GM23338 (cell line): ENCODE data around the gene ZNF385B. TPM values are rescaled to one million over a fixed set of nuclear protein-coding genes. Genes with fewer than 3 reads are reported as not detected.

Source experiments
- ATAC-seq: fragments of 200-7000 bp; cut with Tn5 transposase; 3 replicates; pipeline ENCODE4 v1.9.1; 2020
- DNase-seq: peaks from one replicate; pipeline ENCODE4 v3.0.0-alpha.2; 2015; ENCODE audit warnings: low spot score
- H2AFZ ChIP-seq: fragments of 200-600 bp; sonication (generic); 2 replicates; pipeline ENCODE4 v1.8.0; 2016; ENCODE audit warnings: antibody characterized with exemption, mild to moderate bottlenecking, moderate library complexity
- H3F3A ChIP-seq: fragments of 200-600 bp; sonication (generic); replicated peaks from 2 replicates; pipeline ENCODE4 v1.8.0; 2017; ENCODE audit warnings: antibody characterized with exemption, mixed run types, low read depth
- H3K27ac ChIP-seq: fragments of 200-600 bp; sonication (generic); 2 replicates; pipeline ENCODE4 v1.6.1; 2016; ENCODE audit warnings: low read depth
- H3K27me3 ChIP-seq: fragments of 200-600 bp; sonication (generic); 2 replicates; pipeline ENCODE4 v1.8.0; 2016; ENCODE audit warnings: mild to moderate bottlenecking, mixed run types, moderate library complexity; ENCODE audit not compliant: insufficient read depth
- H3K36me3 ChIP-seq: fragments of 200-600 bp; sonication (generic); 2 replicates; pipeline ENCODE4 v1.8.0; 2016; ENCODE audit warnings: mild to moderate bottlenecking; ENCODE audit not compliant: insufficient read depth
- H3K4me1 ChIP-seq: fragments of 200-600 bp; sonication (generic); 2 replicates; pipeline ENCODE4 v1.8.0; 2016; ENCODE audit warnings: mild to moderate bottlenecking, moderate library complexity; ENCODE audit not compliant: insufficient read depth
- H3K4me2 ChIP-seq: fragments of 200-600 bp; sonication (generic); 2 replicates; pipeline ENCODE4 v1.7.1; 2017; ENCODE audit warnings: mixed run types
- H3K4me3 ChIP-seq: fragments of 200-600 bp; sonication (generic); 2 replicates; pipeline ENCODE4 v1.6.1; 2016; ENCODE audit warnings: mixed run types
- H3K79me2 ChIP-seq: fragments of 200-600 bp; sonication (generic); replicated peaks from 2 replicates; pipeline ENCODE4 v1.8.0; 2017; ENCODE audit warnings: mild to moderate bottlenecking; ENCODE audit not compliant: insufficient read depth
- H3K9me2 ChIP-seq: fragments of 200-600 bp; sonication (generic); 2 replicates; pipeline ENCODE4 v1.8.0; 2017; ENCODE audit not compliant: insufficient read depth
- H4K20me1 ChIP-seq: fragments of 200-600 bp; sonication (generic); replicated peaks from 2 replicates; pipeline ENCODE4 v1.8.0; 2017; ENCODE audit warnings: mild to moderate bottlenecking; ENCODE audit not compliant: insufficient read depth
- H3K27ac Mint-ChIP-seq: 2 replicates; pipeline ENCODE4 v1.8.0; 2020; ENCODE audit warnings: inconsistent platforms, mild to moderate bottlenecking, moderate library complexity, mixed read lengths
- H3K27me3 Mint-ChIP-seq: 3 replicates; pipeline ENCODE4 v1.8.0; 2022; ENCODE audit warnings: low read depth, mild to moderate bottlenecking, moderate library complexity, mixed read lengths, inconsistent platforms; ENCODE audit not compliant: insufficient read depth, poor library complexity
- H3K36me3 Mint-ChIP-seq: 3 replicates; pipeline ENCODE4 v1.8.0; 2021; ENCODE audit warnings: low read depth, mild to moderate bottlenecking, inconsistent platforms, moderate library complexity, mixed read lengths
- H3K4me1 Mint-ChIP-seq: 3 replicates; pipeline ENCODE4 v1.8.0; 2020; ENCODE audit warnings: mild to moderate bottlenecking, inconsistent platforms, mixed read lengths
- H3K4me3 Mint-ChIP-seq: 3 replicates; pipeline ENCODE4 v1.8.0; 2021; ENCODE audit warnings: moderate library complexity, mild to moderate bottlenecking, inconsistent platforms, mixed read lengths
- H3K9me3 Mint-ChIP-seq: 3 replicates; pipeline ENCODE4 v1.8.0; 2020; ENCODE audit warnings: moderate library complexity, mild to moderate bottlenecking, inconsistent platforms, mixed read lengths
- CREB1 ChIP-seq: fragments of 250-450 bp; sonication (Bioruptor Pico); IDR thresholded peaks from 2 replicates; pipeline ENCODE4 v1.5.0; 2020; ENCODE audit warnings: low read depth, mild to moderate bottlenecking, moderate library complexity
- EZH2 ChIP-seq: fragments of 200-600 bp; sonication (generic); IDR thresholded peaks from one replicate; pipeline ENCODE4 v1.8.0; 2017; ENCODE audit warnings: antibody characterized with exemption, mild to moderate bottlenecking, low read depth; ENCODE audit not compliant: unreplicated experiment
- EZH2phosphoT487 ChIP-seq: fragments of 200-600 bp; sonication (generic); IDR thresholded peaks from one replicate; pipeline ENCODE4 v1.8.1; 2018; ENCODE audit warnings: antibody characterized with exemption; ENCODE audit not compliant: unreplicated experiment
- JUNB ChIP-seq: IDR thresholded peaks from one replicate; pipeline ENCODE4 v1.6.1; 2016; ENCODE audit warnings: antibody characterized with exemption; ENCODE audit not compliant: unreplicated experiment
- POLR2AphosphoS5 ChIP-seq: IDR thresholded peaks from 2 replicates; pipeline ENCODE4 v1.6.1; 2016; ENCODE audit warnings: antibody characterized with exemption, low read depth
- REST ChIP-seq: IDR thresholded peaks from one replicate; pipeline ENCODE4 v1.6.1; 2018; ENCODE audit warnings: antibody characterized with exemption; ENCODE audit not compliant: unreplicated experiment
- ZNF114 ChIP-seq: fragments of 250-450 bp; sonication (Bioruptor Pico); IDR thresholded peaks from 2 replicates; pipeline ENCODE4 v1.5.0; 2020; ENCODE audit warnings: mild to moderate bottlenecking, moderate library complexity
- ZNF331 ChIP-seq: fragments of 250-450 bp; sonication (Bioruptor Pico); IDR thresholded peaks from 2 replicates; pipeline ENCODE4 v1.5.0; 2020; ENCODE audit warnings: low read depth, mild to moderate bottlenecking, moderate library complexity
- polyA plus RNA-seq: library from polyadenylated mRNA; unstranded; fragments of >200 nt; fragmentation: Nextera tagmentation; extraction: Ambion mirVana; gene quantifications from 2 replicates; pipeline ENCODE4 v1.2.1, GENCODE V29; 2016
- total RNA-seq: library from RNA; depleted of rRNA; stranded (reverse); fragments of >200 nt; shearing (Covaris generic); gene quantifications from 2 replicates; pipeline ENCODE4 v1.2.3, GENCODE V29; 2014
- TF ChIP-seq, protein P1 (sequence below), 2 experiments: fragments of 200-600 bp in 1 of 2; sonication (generic) in 1 of 2; conservative IDR thresholded peaks; 2 replicates each; pipeline versions ENCODE4 v1.5.1 to v1.6.1; 2016 to 2017; ENCODE audit warnings: antibody characterized with exemption in 2 of 2, low read depth in 2 of 2, mild to moderate bottlenecking in 2 of 2, moderate library complexity in 1 of 2
- TF ChIP-seq, protein P2 (sequence below): IDR thresholded peaks from 2 replicates; pipeline ENCODE4 v1.6.1; 2016; ENCODE audit warnings: antibody characterized with exemption

The ZNF385B gene
- total and polyA plus RNA-seq, 2 experiments from 2014 or later = 1.5 to 4.6 TPM

DNA sequence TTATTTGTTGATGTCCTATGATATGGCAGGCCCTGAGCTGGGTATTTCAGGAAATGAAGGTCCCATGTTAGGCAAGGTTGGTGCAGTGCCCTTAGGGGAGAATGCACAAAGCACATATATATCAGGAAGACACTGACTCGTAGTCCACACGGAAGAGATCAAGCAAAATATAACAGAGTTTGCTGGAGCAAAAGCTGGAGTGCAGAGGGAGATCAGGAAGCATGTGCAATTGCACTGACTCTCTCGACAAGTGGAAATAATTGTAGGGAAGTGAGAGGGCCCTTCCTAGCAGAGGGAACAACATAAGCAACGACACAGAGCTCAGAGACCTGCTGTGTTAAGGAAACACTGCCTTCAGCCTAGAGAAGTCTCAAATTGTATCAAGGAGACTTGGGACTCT is 4.2 kb downstream of the ZNF385B start:
- H3K79me2 ChIP-seq = no peaks in the 10 kb centered on the region
- Mint-ChIP-seq H3K36me3 (no peaks in the 10 kb centered on the region), H3K4me3 (no peak overlapping the region), H3K4me1 (peaks cover 20% of the 10 kb centered on the region), H3K9me3 (no peaks in the 10 kb centered on the region), H3K27ac (no peak overlapping the region), H3K27me3 (peaks cover 20% of the 10 kb centered on the region)
- DNase-seq (no peak), ATAC-seq (no peak)
- H3K4me1 ChIP-seq = peaks cover 12% of the 10 kb centered on the region; the same call in 1 of the 2 replicates
- H3K4me2 ChIP-seq = no peak overlapping the region
- H3K9me2 ChIP-seq = no peaks in the 10 kb centered on the region
- peaks cover 38% of the 10 kb centered on the region for H3K27me3 ChIP-seq
- H4K20me1 ChIP-seq = 0 out of 2 replicates have a peak, but pooled peaks cover under 1% of the 10 kb centered on the region
- no peaks in the 10 kb centered on the region for H3K36me3 ChIP-seq
- no peak overlapping the region for H2AFZ ChIP-seq
- no peak overlapping the region for H3K27ac ChIP-seq
- TF ChIP-seq JUNB (no peak), POLR2AphosphoS5 (no peak), REST (no peak), EZH2phosphoT487 (no peak), ZNF331 (no peak), CREB1 (no peak)
- H3K4me3 ChIP-seq = no peak overlapping the region
- no peaks in the 10 kb centered on the region for H3F3A ChIP-seq

DNA sequence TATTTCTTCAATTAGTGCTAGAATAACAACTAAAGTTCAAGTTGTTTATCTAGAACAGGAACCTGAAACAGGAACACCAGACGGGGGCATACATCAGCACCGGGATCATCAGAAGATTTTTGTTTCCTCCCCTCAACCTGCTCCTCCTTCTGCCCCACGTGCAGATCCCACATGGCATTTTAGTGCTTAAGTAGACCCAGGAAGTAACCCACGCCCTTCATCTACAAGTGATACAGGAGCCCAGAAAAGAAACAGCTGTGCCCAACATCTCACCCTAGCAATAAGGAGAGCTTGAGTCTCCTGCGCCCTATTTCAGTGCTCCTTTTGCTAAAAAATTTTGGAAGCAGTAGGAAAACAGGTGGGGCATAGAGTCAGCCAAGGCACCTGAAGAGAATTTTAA is 5.2 kb downstream of the ZNF385B start:
- 0 out of 2 replicates have a peak, but pooled peaks cover 5% of the 10 kb centered on the region for H3K4me1 ChIP-seq
- H4K20me1 ChIP-seq = no peaks in the 10 kb centered on the region
- Mint-ChIP-seq H3K4me3 (no peak overlapping the region), H3K27ac (no peak overlapping the region), H3K36me3 (no peaks in the 10 kb centered on the region), H3K27me3 (peaks cover 14% of the 10 kb centered on the region), H3K4me1 (peaks cover 13% of the 10 kb centered on the region), H3K9me3 (no peaks in the 10 kb centered on the region)
- H3K27ac ChIP-seq = no peak overlapping the region
- no peaks in the 10 kb centered on the region for H3K79me2 ChIP-seq
- no peaks in the 10 kb centered on the region for H3F3A ChIP-seq
- no peak overlapping the region for H2AFZ ChIP-seq
- ATAC-seq (no peak), DNase-seq (no peak)
- no peak overlapping the region for H3K4me3 ChIP-seq
- H3K36me3 ChIP-seq = no peaks in the 10 kb centered on the region
- H3K27me3 ChIP-seq = peaks cover 30% of the 10 kb centered on the region
- H3K4me2 ChIP-seq = no peak overlapping the region
- no peaks in the 10 kb centered on the region for H3K9me2 ChIP-seq
- TF ChIP-seq JUNB = no peak
- TF ChIP-seq CREB1 = no peak
- no peak for TF ChIP-seq ZNF331
- TF ChIP-seq, protein P1, sequence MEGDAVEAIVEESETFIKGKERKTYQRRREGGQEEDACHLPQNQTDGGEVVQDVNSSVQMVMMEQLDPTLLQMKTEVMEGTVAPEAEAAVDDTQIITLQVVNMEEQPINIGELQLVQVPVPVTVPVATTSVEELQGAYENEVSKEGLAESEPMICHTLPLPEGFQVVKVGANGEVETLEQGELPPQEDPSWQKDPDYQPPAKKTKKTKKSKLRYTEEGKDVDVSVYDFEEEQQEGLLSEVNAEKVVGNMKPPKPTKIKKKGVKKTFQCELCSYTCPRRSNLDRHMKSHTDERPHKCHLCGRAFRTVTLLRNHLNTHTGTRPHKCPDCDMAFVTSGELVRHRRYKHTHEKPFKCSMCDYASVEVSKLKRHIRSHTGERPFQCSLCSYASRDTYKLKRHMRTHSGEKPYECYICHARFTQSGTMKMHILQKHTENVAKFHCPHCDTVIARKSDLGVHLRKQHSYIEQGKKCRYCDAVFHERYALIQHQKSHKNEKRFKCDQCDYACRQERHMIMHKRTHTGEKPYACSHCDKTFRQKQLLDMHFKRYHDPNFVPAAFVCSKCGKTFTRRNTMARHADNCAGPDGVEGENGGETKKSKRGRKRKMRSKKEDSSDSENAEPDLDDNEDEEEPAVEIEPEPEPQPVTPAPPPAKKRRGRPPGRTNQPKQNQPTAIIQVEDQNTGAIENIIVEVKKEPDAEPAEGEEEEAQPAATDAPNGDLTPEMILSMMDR (conservative IDR thresholded peaks at IDR 0.05; ENCODE audit: low read depth in 2 of 2) = no peak
- TF ChIP-seq ZNF114 (CRISPR knock-in tag) = no peak
- no peak for TF ChIP-seq POLR2AphosphoS5
- TF ChIP-seq EZH2 = no peak
- TF ChIP-seq EZH2phosphoT487 = no peak
- TF ChIP-seq, protein P2, sequence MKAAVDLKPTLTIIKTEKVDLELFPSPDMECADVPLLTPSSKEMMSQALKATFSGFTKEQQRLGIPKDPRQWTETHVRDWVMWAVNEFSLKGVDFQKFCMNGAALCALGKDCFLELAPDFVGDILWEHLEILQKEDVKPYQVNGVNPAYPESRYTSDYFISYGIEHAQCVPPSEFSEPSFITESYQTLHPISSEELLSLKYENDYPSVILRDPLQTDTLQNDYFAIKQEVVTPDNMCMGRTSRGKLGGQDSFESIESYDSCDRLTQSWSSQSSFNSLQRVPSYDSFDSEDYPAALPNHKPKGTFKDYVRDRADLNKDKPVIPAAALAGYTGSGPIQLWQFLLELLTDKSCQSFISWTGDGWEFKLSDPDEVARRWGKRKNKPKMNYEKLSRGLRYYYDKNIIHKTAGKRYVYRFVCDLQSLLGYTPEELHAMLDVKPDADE = no peak
- no peak for TF ChIP-seq REST
